A673 (cell line): Measurements from ENCODE around the gene RSPH6A. TPM values are rescaled to one million over a fixed set of nuclear protein-coding genes. Genes with fewer than 3 reads are reported as not detected.

Experiments
- BruUV-seq: library from RNA; stranded (reverse); fragments of 400-500 nt; replicated peaks from 2 replicates; lab custom pipeline; 2021; lab: Mats Ljungman, UMichigan
- CTCF ChIA-PET: fragments of 300-600 bp; sonication (Branson Sonifier 250); formaldehyde crosslinking; loops from one replicate; lab custom pipeline; 2022; ENCODE audit warnings: antibody characterized with exemption; lab: Charles Lee
- POLR2A ChIA-PET: fragments of 300-600 bp; sonication (Branson Sonifier 250); formaldehyde crosslinking; loops from one replicate; lab custom pipeline; 2022; ENCODE audit warnings: antibody characterized with exemption; ENCODE audit not compliant: low non-redundant PET; lab: Charles Lee
- DNase-seq: peaks from one replicate; pipeline ENCODE4 v3.0.0-alpha.2; 2015; ENCODE audit warnings: low spot score
- H3K27ac ChIP-seq: fragments of 200-600 bp; sonication (generic); 2 replicates; pipeline ENCODE4 v1.5.1; 2016; ENCODE audit warnings: mixed run types, low read depth, mild to moderate bottlenecking, mixed read lengths, antibody characterized with exemption, low read length; ENCODE audit not compliant: poor library complexity, severe bottlenecking
- H3K27me3 ChIP-seq: fragments of 200-600 bp; sonication (generic); replicated peaks from 2 replicates; pipeline ENCODE4 v1.6.1; 2017; ENCODE audit warnings: mixed run types, low read depth, mild to moderate bottlenecking, mixed read lengths, antibody characterized with exemption, low read length; ENCODE audit not compliant: insufficient read depth, poor library complexity
- H3K36me3 ChIP-seq: fragments of 200-600 bp; sonication (generic); 2 replicates; pipeline ENCODE4 v1.6.1; 2016; ENCODE audit warnings: mixed run types, mild to moderate bottlenecking, mixed read lengths, antibody characterized with exemption, low read length; ENCODE audit not compliant: insufficient read depth, poor library complexity, severe bottlenecking
- H3K4me1 ChIP-seq: fragments of 200-600 bp; sonication (generic); 2 replicates; pipeline ENCODE4 v1.6.1; 2017; ENCODE audit warnings: mixed run types, mild to moderate bottlenecking, mixed read lengths, antibody characterized with exemption, low read length; ENCODE audit not compliant: insufficient read depth, poor library complexity, severe bottlenecking
- H3K4me3 ChIP-seq: fragments of 200-600 bp; sonication (generic); 2 replicates; pipeline ENCODE4 v1.5.1; 2016; ENCODE audit warnings: low read depth, mixed run types, mild to moderate bottlenecking, mixed read lengths, low read length; ENCODE audit not compliant: poor library complexity, severe bottlenecking
- H3K9me3 ChIP-seq: fragments of 200-600 bp; sonication (generic); 2 replicates; pipeline ENCODE4 v1.6.1; 2016; ENCODE audit warnings: mixed run types, low read depth, mild to moderate bottlenecking, mixed read lengths, antibody characterized with exemption, low read length; ENCODE audit not compliant: poor library complexity, severe bottlenecking
- EZH2 ChIP-seq: fragments of 200-600 bp; sonication (generic); IDR thresholded peaks from 2 replicates; pipeline ENCODE4 v1.6.1; 2017; ENCODE audit warnings: borderline replicate concordance, low read depth, mild to moderate bottlenecking, mixed read lengths, antibody characterized with exemption, low read length; ENCODE audit not compliant: poor library complexity, severe bottlenecking
- intact Hi-C: fragments of 100-400 bp; cut with micrococcal nuclease; formaldehyde crosslinking; loops from one replicate; pipeline ENCODE4 v1.10.0; 2022; ENCODE audit not compliant: unreplicated experiment
- total RNA-seq: library from RNA; stranded (reverse); gene quantifications from 2 replicates; pipeline ENCODE4 v1.2.3, GENCODE V29; 2021
- TF ChIP-seq, protein P1 (sequence below): fragments of 300-800, 200-600 bp; sonication (generic); conservative IDR thresholded peaks from 2 replicates; pipeline ENCODE4 v1.5.1; 2017; ENCODE audit warnings: low read depth, mild to moderate bottlenecking, antibody characterized with exemption, low read length, moderate library complexity, mixed read lengths

Gene RSPH6A
- total RNA-seq, 1 experiment from 2014 or later: 0.19 TPM

DNA sequence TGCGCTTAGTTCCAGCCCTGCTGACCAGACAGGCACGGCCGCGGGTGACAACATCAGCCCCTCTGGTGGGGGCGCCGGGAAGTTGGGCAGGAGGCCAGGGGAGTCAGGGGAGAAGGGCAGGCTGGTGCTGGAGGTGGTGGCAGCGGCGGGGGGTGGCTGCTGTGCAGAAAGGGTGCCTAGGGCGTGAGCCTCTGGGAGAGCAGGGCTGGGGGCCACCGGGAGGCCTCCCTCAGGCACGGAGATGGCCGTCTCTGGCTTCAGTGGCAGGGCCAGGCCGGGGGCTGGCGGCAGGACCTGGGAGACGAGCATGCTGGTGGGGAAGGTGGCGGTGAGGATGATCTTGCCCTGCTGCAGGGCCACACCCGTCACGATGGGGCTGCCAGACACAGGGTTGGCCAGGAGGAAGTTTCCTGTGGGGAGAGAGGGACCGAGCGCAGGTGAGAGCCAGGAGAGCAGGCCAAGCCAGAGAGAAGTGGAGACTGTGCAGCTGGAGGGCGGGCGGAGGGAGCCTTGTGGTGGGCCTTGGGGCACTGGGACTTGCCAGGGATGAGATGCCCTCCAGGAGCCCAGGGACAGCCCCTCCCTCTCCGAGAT, 49.3 kb downstream of the RSPH6A start:
- Histone ChIP-seq H3K4me1 (peaks cover 18% of the 10 kb centered on the region), H3K36me3 (no peaks in the 10 kb centered on the region), H3K27me3 (no peaks in the 10 kb centered on the region), H3K27ac (no peak overlapping the region), H3K9me3 (no peaks in the 10 kb centered on the region), H3K4me3 (no peak overlapping the region)
- CTCF ChIA-PET: no interaction called here
- no peak for DNase-seq
- TF ChIP-seq, protein P1, sequence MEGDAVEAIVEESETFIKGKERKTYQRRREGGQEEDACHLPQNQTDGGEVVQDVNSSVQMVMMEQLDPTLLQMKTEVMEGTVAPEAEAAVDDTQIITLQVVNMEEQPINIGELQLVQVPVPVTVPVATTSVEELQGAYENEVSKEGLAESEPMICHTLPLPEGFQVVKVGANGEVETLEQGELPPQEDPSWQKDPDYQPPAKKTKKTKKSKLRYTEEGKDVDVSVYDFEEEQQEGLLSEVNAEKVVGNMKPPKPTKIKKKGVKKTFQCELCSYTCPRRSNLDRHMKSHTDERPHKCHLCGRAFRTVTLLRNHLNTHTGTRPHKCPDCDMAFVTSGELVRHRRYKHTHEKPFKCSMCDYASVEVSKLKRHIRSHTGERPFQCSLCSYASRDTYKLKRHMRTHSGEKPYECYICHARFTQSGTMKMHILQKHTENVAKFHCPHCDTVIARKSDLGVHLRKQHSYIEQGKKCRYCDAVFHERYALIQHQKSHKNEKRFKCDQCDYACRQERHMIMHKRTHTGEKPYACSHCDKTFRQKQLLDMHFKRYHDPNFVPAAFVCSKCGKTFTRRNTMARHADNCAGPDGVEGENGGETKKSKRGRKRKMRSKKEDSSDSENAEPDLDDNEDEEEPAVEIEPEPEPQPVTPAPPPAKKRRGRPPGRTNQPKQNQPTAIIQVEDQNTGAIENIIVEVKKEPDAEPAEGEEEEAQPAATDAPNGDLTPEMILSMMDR: no peak
- TF ChIP-seq EZH2: no peak
- intact Hi-C loops: no loop called here
- POLR2A ChIA-PET: no interaction called here
- BruUV-seq: no TSS peak

DNA sequence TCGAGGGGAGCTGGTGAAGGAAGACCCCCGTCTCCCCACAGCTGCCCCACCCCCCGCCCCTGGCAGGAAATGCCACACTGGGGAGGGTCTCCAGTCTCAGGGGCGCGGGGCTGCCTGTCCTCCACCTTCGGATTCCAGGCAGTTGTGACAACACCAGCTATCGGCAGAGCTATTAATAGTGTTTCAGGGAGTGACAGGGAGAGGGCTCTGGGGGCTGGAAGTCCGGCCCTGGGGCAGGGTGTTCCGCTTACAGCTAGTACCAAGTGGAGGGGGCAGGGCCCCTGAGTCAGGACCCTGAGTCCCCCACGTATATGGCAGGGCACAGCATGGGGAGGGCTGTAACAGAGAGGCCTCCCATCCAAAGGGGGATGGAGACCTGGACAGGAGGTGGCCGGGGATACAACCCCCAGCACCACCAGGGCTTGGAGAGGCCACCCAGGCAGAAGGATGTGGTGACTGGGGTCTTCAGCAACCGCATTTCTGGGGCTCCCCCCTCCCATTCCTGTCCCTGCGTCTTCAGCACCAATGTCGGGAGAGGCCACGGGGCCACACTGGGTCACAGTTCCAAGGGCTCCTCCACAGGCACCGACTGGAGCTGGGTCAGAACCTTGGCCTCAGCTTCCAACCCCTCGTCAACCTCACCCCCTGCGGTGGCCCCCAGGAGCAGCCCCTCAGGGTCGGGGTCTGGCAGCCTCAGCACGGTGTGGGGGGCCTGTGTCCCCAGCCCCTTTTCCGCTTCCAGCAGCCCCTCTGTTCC, 50.0 kb downstream of the RSPH6A start:
- Histone ChIP-seq H3K9me3 (no peaks in the 10 kb centered on the region), H3K4me1 (peaks cover 18% of the 10 kb centered on the region), H3K27ac (peak overlapping the region; percentile 21), H3K36me3 (no peaks in the 10 kb centered on the region), H3K27me3 (no peaks in the 10 kb centered on the region), H3K4me3 (no peak overlapping the region)
- intact Hi-C loops: no loop called here
- POLR2A ChIA-PET: no interaction called here
- CTCF ChIA-PET: no interaction called here
- DNase-seq: no peak
- TF ChIP-seq, protein P1: no peak
- TF ChIP-seq EZH2: no peak
- BruUV-seq: no TSS peak

DNA sequence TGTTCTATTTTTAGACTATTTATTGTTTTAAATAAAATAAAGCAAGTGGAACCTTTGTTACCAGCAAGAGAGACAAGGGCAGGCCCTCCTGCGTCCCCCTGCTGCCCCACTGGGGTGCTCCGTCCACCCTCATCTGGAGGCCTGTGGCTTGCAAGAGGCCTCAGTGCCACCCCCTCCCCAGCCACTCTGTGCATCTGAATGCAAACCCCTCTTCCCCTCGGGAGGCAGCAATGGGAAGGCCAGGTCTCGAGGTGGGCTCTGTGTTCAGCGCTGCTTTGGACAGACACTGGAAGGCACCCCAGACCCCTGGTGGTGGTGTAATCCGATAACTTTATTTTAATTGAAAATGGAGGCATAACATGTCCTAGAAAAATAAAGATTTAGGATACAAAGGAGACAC, 50.6 kb downstream of the RSPH6A start:
- CTCF ChIA-PET: interaction anchor here (0.6 kb wide), 1 partner anchor 719 kb away, joined by 4 read pairs; no protein-coding TSS in a partner anchor
- Histone ChIP-seq H3K27me3 (no peaks in the 10 kb centered on the region), H3K27ac (peak overlapping the region; percentile 21), H3K4me3 (no peak overlapping the region), H3K9me3 (no peaks in the 10 kb centered on the region), H3K4me1 (peaks cover 18% of the 10 kb centered on the region), H3K36me3 (no peaks in the 10 kb centered on the region)
- TF ChIP-seq EZH2: no peak
- TF ChIP-seq, protein P1: no peak
- intact Hi-C loops: no loop called here
- BruUV-seq: no TSS peak
- POLR2A ChIA-PET: no interaction called here
- no peak for DNase-seq
